ENCODE data around the gene CCDC28B. TPM values are rescaled to one million over a fixed set of nuclear protein-coding genes. Genes with fewer than 3 reads are reported as not detected.

Gene CCDC28B
- total and polyA plus RNA-seq, 2 donors (not counting 3 experiments of a cell fraction or from before 2014, with no cell fraction given) = 12.0 to 19.1 TPM

DNA sequence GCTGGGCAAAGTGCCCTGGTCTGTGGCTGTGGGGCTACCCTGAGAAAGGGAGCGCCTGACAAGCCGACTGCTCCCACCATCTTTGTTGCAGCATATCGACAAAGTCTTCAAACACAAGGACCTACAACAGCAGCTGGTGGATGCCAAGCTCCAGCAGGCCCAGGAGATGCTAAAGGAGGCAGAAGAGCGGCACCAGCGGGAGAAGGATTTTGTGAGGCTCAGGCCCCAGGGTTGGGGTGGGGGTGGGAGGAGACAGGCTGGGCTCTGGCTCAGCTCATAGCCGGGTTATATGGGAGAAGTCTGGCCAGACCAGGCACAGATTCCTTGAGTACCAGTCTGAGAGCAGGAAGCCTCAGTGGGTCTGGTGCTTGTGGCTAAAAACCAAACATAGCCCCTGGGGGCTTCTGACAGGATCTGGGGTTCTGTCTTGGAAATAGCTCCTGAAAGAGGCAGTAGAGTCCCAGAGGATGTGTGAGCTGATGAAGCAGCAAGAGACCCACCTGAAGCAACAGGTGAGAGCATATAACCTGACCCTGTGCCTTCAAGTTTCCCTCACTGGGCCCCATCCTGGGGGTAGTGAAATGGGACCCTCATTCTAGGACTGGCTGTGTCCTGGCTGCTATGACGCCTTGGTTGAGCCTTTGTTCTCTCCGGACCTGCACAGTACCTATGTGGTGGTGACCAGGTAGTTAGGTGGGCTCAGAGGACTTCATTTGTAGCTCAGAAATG is 8.0 kb upstream of the CCDC28B start:
- no peaks in the 10 kb centered on the region for H3K4me1 ChIP-seq (ENCODE audit: control insufficient read depth, extremely low read depth, insufficient read depth, low read length)
- no peaks in the 10 kb centered on the region for H3K27me3 ChIP-seq (ENCODE audit: control insufficient read depth in 2 of 2, insufficient read depth in 2 of 2, low read length in 2 of 2)
- DNase-seq (ENCODE audit: low read depth, low spot score) (no peak), FAIRE-seq (no peak)
- H2AFZ ChIP-seq (ENCODE audit: low read depth, low read length) = no peak overlapping the region
- H3K79me2 ChIP-seq (ENCODE audit: control insufficient read depth, insufficient read depth, low read length) = peaks cover 5% of the 10 kb centered on the region
- no TSS peak for BruUV-seq (replicated peaks)
- intact Hi-C loops (cut with micrococcal nuclease) (no loop called here), dilution Hi-C loops (cut with MboI; ENCODE audit: extremely low pct_ligation_motif_present, low sequenced_read_pairs) (no loop called here)
- H3K9ac ChIP-seq (replicated peaks; ENCODE audit: extremely low read depth, insufficient read depth, low read length) = no peak overlapping the region
- TF ChIP-seq JUN (IDR thresholded peaks at IDR 0.05; ENCODE audit: borderline replicate concordance, insufficient read depth, insufficient read length, low read depth) = no peak
- no peak for TF ChIP-seq POLR2AphosphoS5 (IDR thresholded peaks at IDR 0.05; ENCODE audit: insufficient read depth, low read depth, low read length)
- no peaks in the 10 kb centered on the region for H4K20me1 ChIP-seq (replicated peaks; ENCODE audit: control insufficient read depth, extremely low read depth, insufficient read depth, low read length)
- H3K4me2 ChIP-seq (ENCODE audit: insufficient read depth, low read length) = no peak overlapping the region
- no peaks in the 10 kb centered on the region for H3K9me3 ChIP-seq (replicated peaks; ENCODE audit: control insufficient read depth, insufficient read depth, low read length)
- POLR2A ChIA-PET = interaction anchor here (0.6 kb wide), 1 partner anchor 9 kb away, joined by 3 read pairs; no protein-coding TSS in a partner anchor
- H3K9me1 ChIP-seq (replicated peaks; ENCODE audit: control insufficient read depth, extremely low read depth, insufficient read depth, low read length) = no peaks in the 10 kb centered on the region
- H3K36me3 ChIP-seq (ENCODE audit: control insufficient read depth in 2 of 2, extremely low read depth in 1 of 2, insufficient read depth in 2 of 2, low read length in 2 of 2) = peaks cover 39 to 75% of the 10 kb centered on the region in 2 experiments
- no peak overlapping the region for H3K27ac ChIP-seq (ENCODE audit: insufficient read depth, low read depth, low read length)
- H3K4me3 ChIP-seq (replicated peaks in 1 of 3; ENCODE audit: insufficient read depth in 1 of 3, low read depth in 1 of 3, low read length in 3 of 3) = no peak overlapping the region
- CTCF ChIA-PET = no interaction called here

DNA sequence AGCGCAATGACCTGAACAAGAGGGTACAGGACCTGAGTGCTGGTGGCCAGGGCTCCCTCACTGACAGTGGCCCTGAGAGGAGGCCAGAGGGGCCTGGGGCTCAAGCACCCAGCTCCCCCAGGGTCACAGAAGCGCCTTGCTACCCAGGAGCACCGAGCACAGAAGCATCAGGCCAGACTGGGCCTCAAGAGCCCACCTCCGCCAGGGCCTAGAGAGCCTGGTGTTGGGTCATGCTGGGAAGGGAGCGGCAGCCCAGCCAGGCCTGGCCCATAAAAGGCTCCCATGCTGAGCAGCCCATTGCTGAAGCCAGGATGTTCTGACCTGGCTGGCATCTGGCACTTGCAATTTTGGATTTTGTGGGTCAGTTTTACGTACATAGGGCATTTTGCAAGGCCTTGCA is 5.4 kb upstream of the CCDC28B start:
- no peak for FAIRE-seq
- intact Hi-C loops (cut with micrococcal nuclease) = no loop called here
- dilution Hi-C loops (cut with MboI; ENCODE audit: extremely low pct_ligation_motif_present, low sequenced_read_pairs) = no loop called here

More for the DNA sequence above, 5.4 kb upstream of the CCDC28B start:
- H4K20me1 ChIP-seq (replicated peaks; ENCODE audit: control insufficient read depth, extremely low read depth, insufficient read depth, low read length) = no peaks in the 10 kb centered on the region
- POLR2A ChIA-PET = no interaction called here
- H3K27me3 ChIP-seq (ENCODE audit: control insufficient read depth in 2 of 2, insufficient read depth in 2 of 2, low read length in 2 of 2) = no peaks in the 10 kb centered on the region
- BruUV-seq (replicated peaks) = no TSS peak
- no peak overlapping the region for H3K4me2 ChIP-seq (ENCODE audit: insufficient read depth, low read length)
- CTCF ChIA-PET = interaction anchor here (1.0 to 1.1 kb wide), 2 partner anchors 22 to 121 kb away, joined by 3 read pairs; no protein-coding TSS in a partner anchor
- peaks cover 32 to 63% of the 10 kb centered on the region in 2 experiments for H3K36me3 ChIP-seq (ENCODE audit: control insufficient read depth in 2 of 2, extremely low read depth in 1 of 2, insufficient read depth in 2 of 2, low read length in 2 of 2)
- TF ChIP-seq, protein P1, sequence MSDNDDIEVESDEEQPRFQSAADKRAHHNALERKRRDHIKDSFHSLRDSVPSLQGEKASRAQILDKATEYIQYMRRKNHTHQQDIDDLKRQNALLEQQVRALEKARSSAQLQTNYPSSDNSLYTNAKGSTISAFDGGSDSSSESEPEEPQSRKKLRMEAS (IDR thresholded peaks at IDR 0.05; ENCODE audit: insufficient read depth, insufficient read length) = no peak
- TF ChIP-seq JUN (IDR thresholded peaks at IDR 0.05; ENCODE audit: borderline replicate concordance, insufficient read depth, insufficient read length, low read depth) (no peak), POLR2A (IDR thresholded peaks at IDR 0.05; ENCODE audit: low read depth, low read length) (no peak), GATA2 (IDR thresholded peaks at IDR 0.05; ENCODE audit: insufficient read depth, insufficient read length, low read depth, low read length) (no peak), MYC (IDR thresholded peaks at IDR 0.05; ENCODE audit: low read depth, low read length) (no peak), FOS (IDR thresholded peaks at IDR 0.05; ENCODE audit: borderline replicate concordance, insufficient read depth, low read length) (no peak), EZH2 (IDR thresholded peaks at IDR 0.05; ENCODE audit: borderline replicate concordance, low read depth, low read length, severe bottlenecking) (no peak), POLR2AphosphoS5 (IDR thresholded peaks at IDR 0.05; ENCODE audit: insufficient read depth, low read depth, low read length) (no peak)
- TF ChIP-seq, protein P2, sequence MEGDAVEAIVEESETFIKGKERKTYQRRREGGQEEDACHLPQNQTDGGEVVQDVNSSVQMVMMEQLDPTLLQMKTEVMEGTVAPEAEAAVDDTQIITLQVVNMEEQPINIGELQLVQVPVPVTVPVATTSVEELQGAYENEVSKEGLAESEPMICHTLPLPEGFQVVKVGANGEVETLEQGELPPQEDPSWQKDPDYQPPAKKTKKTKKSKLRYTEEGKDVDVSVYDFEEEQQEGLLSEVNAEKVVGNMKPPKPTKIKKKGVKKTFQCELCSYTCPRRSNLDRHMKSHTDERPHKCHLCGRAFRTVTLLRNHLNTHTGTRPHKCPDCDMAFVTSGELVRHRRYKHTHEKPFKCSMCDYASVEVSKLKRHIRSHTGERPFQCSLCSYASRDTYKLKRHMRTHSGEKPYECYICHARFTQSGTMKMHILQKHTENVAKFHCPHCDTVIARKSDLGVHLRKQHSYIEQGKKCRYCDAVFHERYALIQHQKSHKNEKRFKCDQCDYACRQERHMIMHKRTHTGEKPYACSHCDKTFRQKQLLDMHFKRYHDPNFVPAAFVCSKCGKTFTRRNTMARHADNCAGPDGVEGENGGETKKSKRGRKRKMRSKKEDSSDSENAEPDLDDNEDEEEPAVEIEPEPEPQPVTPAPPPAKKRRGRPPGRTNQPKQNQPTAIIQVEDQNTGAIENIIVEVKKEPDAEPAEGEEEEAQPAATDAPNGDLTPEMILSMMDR (IDR thresholded peaks at IDR 0.05; ENCODE audit: extremely low read depth in 1 of 2, insufficient read depth in 1 of 2, low read depth in 1 of 2, low read length in 2 of 2) = no peak
- no peak overlapping the region for H2AFZ ChIP-seq (ENCODE audit: low read depth, low read length)
- no peak overlapping the region for H3K9ac ChIP-seq (replicated peaks; ENCODE audit: extremely low read depth, insufficient read depth, low read length)
- no peaks in the 10 kb centered on the region for H3K9me1 ChIP-seq (replicated peaks; ENCODE audit: control insufficient read depth, extremely low read depth, insufficient read depth, low read length)
- no peak overlapping the region for H3K27ac ChIP-seq (ENCODE audit: insufficient read depth, low read depth, low read length)
- no peaks in the 10 kb centered on the region for H3K4me1 ChIP-seq (ENCODE audit: control insufficient read depth, extremely low read depth, insufficient read depth, low read length)
- H3K4me3 ChIP-seq (replicated peaks in 1 of 3; ENCODE audit: insufficient read depth in 1 of 3, low read depth in 1 of 3, low read length in 3 of 3) = no peak overlapping the region
- no peaks in the 10 kb centered on the region for H3K79me2 ChIP-seq (ENCODE audit: control insufficient read depth, insufficient read depth, low read length)
- no peak for DNase-seq (ENCODE audit: low read depth, low spot score)
- no peaks in the 10 kb centered on the region for H3K9me3 ChIP-seq (replicated peaks; ENCODE audit: control insufficient read depth, insufficient read depth, low read length)
